Measurements from ENCODE around the gene TGFB1.
"Not testable (repeated sequence)": the region's sequence is repeated elsewhere in the genome, so short reads cannot be mapped to it uniquely, and the experiment has no call there.

The TGFB1 gene

DNA sequence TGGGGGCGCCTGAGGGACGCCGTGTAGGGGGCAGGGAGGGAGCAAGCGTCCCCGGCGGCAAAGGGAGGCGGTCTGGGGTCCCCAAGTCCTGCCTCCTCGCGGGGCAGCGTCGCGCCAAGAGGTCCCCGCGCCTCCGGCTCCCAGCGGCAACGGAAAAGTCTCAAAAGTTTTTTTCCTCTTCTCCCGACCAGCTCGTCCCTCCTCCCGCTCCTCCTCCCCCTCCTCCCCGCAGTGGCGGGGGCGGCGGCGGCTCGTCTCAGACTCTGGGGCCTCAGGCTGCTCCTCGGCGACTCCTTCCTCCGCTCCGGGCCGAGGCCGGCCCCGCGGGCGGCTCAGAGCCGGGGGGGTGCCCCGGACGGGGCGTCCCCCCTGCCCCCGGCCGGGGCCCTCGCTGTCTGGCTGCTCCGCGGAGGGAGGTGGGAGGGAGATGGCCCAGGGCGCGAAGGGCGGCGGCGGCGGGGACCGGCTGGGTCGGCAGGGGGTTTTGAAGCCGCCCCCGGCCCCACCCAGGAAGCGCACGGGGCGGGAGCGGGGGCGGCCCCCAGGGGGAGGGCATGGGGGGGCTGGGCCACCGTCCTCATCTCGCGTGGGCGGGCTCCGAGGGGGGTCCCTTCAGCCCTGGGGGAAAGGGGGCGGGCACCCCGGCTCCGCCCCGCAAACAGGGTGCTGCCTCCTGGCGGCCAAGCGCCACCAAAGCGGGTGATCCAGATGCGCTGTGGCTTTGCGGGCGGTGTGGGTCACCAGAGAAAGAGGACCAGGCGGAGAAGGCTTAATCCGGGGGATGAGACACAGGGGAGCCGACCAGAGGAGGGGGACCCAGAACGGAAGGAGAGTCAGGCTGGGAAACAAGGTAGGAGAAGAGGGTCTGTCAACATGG lies at the start of gene TGFB1:
TGFB1 (minus strand) TSS at position 457 of the 877 bp plus-strand sequence. CDS start 878 bp downstream, outside the sequence.
- in situ Hi-C loops (cut with MboI; ENCODE audit: low sequenced_read_pairs): no loop called here

DNA sequence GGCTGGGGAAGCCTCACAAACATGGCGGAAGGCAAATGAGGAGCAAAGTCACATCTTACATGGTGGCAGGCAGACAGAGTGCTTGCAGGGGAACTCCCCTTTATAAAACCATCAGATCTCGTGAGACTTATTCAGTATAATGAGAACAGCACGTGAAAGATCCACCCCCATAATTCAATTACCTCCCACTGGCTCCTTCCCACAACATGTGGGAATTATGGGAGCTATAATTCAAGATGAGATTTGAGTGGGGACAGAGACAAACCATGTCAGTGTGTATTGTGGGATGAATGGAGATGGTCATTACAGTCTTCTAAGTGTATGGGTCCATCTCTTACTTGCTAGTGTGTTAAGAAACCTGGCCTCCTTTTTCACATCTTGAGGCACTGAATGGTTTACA lies 48.3 kb upstream of the TGFB1 start:
- in situ Hi-C loops (cut with MboI; ENCODE audit: low sequenced_read_pairs): no loop called here

DNA sequence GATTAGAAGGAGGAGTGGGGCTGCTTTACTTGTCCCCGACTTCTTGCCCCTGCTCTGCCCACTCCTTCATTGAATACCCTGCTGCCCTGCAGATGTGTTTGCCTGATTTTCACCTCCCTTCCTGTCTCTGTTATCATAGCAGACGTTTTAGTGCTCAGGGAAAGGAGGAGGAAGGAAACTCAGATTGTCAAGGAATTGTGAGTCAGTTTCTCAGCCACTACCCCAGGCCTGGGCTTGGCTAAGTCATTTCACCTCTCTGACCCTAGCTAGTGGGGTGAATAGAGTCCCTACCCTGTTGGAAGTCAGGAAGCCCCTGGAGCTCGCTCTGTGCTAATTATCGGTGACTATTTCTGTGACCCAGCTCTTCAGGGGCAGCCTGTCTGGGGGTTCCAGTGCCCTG lies 47.8 kb upstream of the TGFB1 start:
- in situ Hi-C loops (cut with MboI; ENCODE audit: low sequenced_read_pairs): no loop called here

GRCh38 chr19:41399525-41399924 lies 45.8 kb upstream of the TGFB1 start:
- in situ Hi-C loops (cut with MboI; ENCODE audit: low sequenced_read_pairs): no loop called here

DNA sequence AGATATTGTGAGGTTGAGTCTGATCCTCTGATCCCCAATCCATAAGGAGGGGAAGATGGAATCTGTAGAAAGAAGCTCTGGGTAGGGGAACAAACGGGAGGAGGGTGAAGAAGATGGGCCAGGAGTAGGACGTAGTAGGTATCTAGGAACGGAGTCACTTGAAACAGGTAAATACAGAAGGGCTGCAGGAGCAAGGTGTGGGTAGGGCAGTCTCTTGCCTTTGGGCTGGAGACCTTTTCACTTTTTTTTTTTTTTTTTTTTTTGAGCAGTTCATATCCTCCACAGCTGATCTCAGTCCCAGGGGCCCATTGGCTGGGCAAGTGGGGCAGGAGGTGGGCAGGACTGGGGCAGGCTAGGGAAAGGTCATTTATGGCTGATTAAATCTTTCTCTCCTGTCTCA lies 45.4 kb upstream of the TGFB1 start:
- in situ Hi-C loops (cut with MboI; ENCODE audit: low sequenced_read_pairs): no loop called here

GRCh38 chr19:41398598-41398997 lies 44.9 kb upstream of the TGFB1 start:
- in situ Hi-C loops (cut with MboI; ENCODE audit: low sequenced_read_pairs): no loop called here

DNA sequence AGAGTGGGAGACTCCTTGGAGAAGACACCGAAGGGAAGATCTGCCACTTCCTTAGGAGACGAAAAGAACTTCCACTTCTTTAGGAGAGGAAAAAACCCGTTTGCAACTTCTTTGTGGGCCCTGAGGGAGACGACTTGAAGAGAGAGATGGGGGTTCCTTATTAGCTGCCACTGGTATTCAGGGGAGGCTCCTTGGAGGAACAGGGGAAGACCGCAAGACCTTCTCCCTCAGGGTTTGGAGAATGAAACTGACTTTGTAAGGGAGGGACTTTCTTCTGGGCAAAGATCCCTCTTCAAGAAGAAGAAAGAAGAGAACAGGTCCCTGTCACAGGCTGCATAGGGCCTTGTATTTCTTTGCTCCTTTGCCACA lies 44.3 kb upstream of the TGFB1 start:
- in situ Hi-C loops (cut with MboI; ENCODE audit: low sequenced_read_pairs): no loop called here

DNA sequence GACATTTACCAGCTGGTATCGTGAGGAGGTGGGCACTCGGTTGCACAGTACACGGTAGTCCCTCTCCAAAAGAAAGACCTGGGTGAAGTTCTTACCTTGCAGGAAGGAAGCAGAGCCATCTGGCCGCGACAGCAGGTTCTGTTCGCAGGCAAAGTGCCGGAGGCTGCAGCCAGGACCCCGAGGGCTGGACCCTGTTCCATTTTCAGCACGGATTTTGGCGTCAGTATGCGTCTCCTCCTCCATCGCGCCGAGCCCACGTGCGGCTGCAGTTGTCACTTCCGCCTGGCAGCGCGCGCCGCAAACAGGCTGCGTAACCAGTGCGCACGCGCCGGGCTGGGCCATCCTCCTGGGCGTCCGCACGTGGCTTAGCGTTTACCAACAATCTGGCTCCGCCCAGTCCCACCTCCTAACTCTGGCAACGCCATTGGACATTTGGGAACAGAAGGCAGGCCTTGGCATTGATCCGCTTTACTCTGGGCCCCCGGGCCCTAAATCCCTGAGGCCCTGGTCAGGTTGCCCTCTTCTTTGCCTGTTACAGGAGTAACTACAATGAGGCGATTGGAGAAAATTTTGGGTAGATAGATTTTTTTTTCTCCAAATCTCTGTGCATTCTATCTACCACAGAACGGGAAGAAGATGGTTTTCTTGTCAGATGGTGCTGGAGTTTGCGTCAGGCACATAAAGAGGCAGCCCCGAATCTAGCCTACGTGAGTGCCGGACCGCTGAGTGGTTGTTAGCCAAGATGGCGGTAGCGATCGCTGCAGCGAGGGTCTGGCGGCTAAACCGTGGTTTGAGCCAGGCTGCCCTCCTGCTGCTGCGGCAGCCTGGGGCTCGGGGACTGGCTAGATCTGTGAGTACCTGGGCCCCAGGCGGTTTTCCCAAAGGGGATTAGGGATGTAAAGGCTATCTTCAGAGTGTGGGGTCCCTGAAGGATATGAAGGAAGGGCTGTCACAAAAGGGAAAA lies 43.6 kb upstream of the TGFB1 start, which contains the start of the genes BCKDHA and EXOSC5:
BCKDHA (plus strand) TSS at position 733 of the 964 bp plus-strand sequence; CDS start at position 743, 10 bp downstream.
EXOSC5 (minus strand) TSS at position 274 of the 964 bp plus-strand sequence; CDS start at position 243, 31 bp downstream.
- in situ Hi-C loops (cut with MboI; ENCODE audit: low sequenced_read_pairs): no loop called here

- in situ Hi-C loops (cut with MboI; ENCODE audit: low sequenced_read_pairs): no loop called here
Observed at GRCh38 chr19:41395355-41395754, 41.6 kb upstream of the TGFB1 start.

DNA sequence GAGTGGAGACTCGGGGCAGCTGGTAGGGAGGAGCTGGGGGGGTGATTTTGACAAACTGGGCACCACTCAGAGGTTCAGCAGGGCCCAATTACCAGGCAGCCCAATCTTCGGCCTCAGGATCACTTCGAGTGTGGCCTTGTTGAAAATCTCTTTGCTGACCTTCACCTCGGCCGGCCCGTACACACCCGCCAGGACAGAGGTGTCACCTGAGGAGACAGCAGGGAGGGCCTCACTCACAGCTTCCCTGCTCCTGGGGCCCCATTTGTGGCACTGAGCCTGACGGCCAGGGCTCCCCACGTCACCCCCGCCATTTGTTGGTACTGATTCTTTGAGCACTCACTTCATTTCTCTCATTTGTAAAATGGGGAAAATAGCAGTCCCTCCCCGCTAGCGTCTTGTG lies 39.1 kb upstream of the TGFB1 start:
- in situ Hi-C loops (cut with MboI; ENCODE audit: low sequenced_read_pairs): no loop called here

GRCh38 chr19:41391618-41392017 lies 37.9 kb upstream of the TGFB1 start:
- in situ Hi-C loops (cut with MboI; ENCODE audit: low sequenced_read_pairs): no loop called here

DNA sequence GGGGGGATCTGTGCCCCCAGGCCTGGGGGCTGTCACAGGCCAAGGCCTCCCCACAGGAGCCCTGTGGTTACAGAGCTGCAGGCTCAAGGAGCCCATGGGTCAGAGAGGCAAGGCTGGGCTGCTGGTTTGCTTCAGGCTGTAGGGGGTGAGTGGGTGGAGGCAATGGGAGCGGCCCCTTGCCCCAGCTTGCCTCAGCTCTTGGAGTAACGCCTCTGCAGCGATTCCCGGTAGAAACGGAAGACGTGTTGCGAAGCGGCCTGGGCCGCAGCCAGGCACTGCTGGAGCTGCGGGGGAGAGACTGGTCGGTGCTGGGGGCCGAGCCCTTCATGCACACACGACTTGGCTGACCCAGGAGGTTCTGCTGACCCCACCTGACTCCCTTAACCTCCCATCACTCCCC lies 32.7 kb upstream of the TGFB1 start:
- in situ Hi-C loops (cut with MboI; ENCODE audit: low sequenced_read_pairs): no loop called here

DNA sequence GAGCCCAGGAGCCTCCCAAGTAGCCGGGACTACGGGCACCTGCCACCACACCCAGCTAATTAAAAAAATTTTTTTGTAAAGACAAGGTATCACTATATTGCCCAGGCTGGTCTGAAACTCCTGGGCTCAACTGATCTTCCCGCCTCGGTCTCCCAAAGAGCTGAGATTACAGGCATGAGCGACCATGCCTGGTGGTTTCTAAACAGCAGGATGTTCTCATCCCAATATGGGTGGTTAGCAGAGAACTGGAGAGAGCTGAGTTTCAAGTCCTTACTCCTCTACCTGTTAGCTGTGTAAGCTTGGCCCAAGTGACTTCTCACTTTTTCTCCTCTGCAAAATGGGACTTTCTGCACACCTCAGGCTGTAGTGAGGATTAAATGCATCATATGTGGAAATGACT lies 30.6 kb upstream of the TGFB1 start:
- in situ Hi-C loops (cut with MboI; ENCODE audit: low sequenced_read_pairs): no loop called here

DNA sequence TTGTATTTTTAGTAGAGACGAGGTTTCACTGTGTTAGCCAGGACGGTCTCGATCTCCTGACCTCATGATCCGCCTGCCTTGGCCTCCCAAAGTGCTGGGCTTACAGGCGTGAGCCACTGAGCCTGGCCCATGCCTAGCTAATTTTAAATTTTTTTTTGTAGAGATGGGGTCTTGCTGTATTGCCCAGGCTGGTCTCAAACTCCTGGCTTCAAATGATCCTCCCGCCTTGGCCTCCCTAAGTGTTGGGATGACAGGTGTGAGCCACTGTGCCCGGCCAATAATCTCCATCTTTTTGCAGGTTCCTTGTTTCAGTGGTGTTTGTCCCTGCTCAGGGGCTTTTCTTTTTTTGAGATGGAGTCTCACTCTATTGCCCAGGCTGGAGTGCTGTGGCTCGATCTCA lies 27.8 kb upstream of the TGFB1 start:
- in situ Hi-C loops (cut with MboI; ENCODE audit: low sequenced_read_pairs): not testable (repeated sequence)

- in situ Hi-C loops (cut with MboI; ENCODE audit: low sequenced_read_pairs): no loop called here
Observed at GRCh38 chr19:41377977-41378709, 24.4 kb upstream of the TGFB1 start.

- in situ Hi-C loops (cut with MboI; ENCODE audit: low sequenced_read_pairs): no loop called here
Observed at GRCh38 chr19:41376998-41377365, 23.3 kb upstream of the TGFB1 start.

DNA sequence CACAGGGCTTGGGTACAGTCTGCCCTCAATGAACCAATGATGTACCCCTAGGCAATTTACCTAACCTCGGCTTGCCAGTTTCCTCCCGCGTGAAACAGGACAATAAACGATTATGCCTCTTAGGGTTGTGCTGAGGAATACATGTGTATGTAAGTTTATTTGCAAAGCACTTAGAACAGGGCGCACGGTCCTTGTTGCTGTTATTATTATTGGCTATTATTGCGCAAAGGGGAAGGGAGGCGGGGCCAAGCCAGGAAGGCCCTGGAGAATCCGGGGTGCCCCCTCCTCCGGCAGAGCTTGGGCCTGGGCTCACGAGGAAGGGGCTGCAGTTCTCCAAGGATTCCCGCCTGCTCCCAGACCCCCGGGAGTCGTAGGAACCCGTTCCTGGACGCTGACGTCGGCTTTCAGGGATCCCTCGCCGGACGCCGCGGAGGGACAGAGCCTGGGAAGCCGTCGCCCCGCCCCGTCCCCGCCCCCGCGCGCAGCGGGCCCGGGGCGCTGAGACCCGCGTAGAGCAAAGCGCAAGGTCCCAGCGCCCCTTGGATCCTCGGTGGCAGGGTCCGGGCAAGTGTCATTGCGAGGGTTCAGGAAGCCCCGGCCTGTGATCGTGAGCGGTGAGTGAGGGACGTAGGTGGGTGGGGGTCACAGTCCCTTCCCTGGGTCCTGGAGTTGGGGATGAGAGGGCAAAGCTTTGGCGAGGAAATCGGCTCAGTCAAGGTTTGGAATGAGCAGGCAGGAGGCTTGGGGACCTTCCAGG lies 22.7 kb upstream of the TGFB1 start, which contains the start of gene TMEM91:
TMEM91 (plus strand) TSS at position 293 of the 757 bp plus-strand sequence. CDS start 1,777 bp downstream, outside the sequence.
- in situ Hi-C loops (cut with MboI; ENCODE audit: low sequenced_read_pairs): no loop called here

DNA sequence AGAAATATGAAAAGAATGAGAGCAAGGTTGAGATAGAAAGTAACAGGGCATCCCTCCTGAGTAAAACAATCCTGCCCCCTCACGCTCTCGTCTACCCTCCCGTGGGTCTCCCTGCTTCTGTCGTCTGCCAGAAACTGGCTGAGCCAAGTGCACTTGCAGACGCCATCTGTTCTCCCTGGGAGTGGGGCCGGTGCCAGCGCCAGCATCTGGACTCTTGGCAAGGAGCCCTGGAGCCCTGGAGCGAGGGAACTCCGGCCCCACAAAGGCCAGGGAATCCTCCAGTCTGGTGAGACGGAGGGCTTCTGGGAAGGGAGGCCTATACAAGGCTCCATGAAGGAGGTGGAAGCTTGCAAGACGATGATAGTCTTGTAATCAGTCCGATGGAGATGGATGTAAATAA lies 20.3 kb upstream of the TGFB1 start:
- in situ Hi-C loops (cut with MboI; ENCODE audit: low sequenced_read_pairs): no loop called here

- in situ Hi-C loops (cut with MboI; ENCODE audit: low sequenced_read_pairs): no loop called here
Observed at GRCh38 chr19:41372501-41372900, 18.8 kb upstream of the TGFB1 start.

- in situ Hi-C loops (cut with MboI; ENCODE audit: low sequenced_read_pairs): no loop called here
Observed at GRCh38 chr19:41371541-41371940, 17.8 kb upstream of the TGFB1 start.
